ENCODE results near the gene CD276. TPM values are rescaled to one million over a fixed set of nuclear protein-coding genes. Genes with fewer than 3 reads are reported as not detected.

Gene CD276
- total RNA-seq, 1 donor from 2014 or later: 207 TPM

DNA sequence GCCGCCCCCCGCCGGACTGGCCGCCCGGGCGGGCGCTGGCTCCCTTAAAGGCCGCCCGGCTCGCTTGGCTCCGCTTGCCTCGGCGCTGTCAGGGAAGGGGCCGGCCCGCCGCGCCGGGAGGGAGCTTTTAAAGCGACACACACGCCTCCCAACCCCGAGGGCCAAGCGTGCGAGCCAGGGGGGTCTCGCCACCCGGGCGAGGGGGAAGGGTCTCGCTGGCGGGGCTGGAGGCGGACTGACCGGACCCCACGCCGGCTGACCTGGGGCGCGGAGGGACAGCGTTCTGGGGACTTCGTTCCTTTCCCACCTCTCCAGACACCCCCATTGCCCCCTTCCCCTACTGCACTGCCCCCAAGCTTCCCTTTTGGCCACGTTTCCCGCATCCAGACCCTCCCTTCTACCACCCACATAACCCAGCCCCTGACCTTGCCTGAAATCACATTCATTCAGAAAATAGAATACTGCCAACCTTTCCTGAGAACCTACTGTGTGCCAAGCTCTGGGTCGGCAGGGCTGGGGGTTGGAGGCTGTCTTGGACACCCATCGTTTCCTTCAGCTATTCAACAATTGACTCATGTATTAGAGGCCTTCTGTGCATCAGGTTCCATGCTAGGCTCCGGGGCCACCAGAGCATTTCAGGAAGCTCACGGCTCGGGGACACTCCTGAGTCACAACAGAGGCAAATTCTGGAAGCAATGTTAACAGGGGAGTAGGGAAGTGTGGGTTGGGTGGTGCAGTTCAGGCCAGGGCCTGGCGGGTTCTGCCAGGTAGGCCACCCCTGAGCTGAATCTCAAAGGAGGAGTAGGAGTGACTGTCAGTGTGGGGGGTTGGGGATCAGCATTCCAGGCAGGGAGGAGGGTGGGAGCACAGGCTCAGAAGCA is 69.3 kb downstream of the CD276 start, which contains the start of gene INSYN1:
Gene INSYN1 (minus strand): TSS at position 102 of the 881 bp plus-strand sequence. CDS start 2,221 bp downstream, outside the sequence.
- Mint-ChIP-seq H3K9me3 (ENCODE audit: low read depth) (no peaks in the 10 kb centered on the region), H3K4me1 (ENCODE audit: low read depth) (peaks cover 1% of the 10 kb centered on the region), H3K36me3 (ENCODE audit: insufficient read depth) (no peaks in the 10 kb centered on the region), H3K27ac (no peak within 1 kb of the TSS), H3K4me3 (ENCODE audit: low read depth) (peak within 1 kb of the TSS; percentile 67), H3K27me3 (peaks cover 60% of the 10 kb centered on the region)
- peak; percentile 36 for DNase-seq (ENCODE audit: low spot score, unreplicated experiment)
- no peak for TF ChIP-seq CTCF (IDR thresholded peaks at IDR 0.05; ENCODE audit: unreplicated experiment)

DNA sequence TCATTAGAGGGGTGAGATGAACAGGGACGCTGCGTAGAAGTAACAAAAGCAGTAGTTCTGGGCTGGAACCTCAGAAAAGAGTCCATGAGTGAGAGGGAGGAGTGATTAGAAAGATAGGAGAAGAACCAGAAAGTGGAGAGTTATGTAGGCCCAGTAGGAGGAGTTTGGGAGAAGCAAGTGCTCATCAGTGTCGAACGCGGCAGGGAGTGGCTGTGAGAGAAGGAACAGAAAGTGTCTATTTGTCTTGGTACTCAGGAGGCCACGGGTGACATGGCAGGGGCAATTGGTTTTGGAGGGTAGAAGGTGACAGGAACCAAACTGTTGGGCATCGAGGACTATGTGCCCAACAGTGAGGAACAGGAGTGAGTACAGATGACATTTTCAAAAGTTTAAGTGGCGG is 70.3 kb downstream of the CD276 start:
- Mint-ChIP-seq H3K4me1 (ENCODE audit: low read depth) (peaks cover 1% of the 10 kb centered on the region), H3K9me3 (ENCODE audit: low read depth) (no peaks in the 10 kb centered on the region), H3K27me3 (peaks cover 50% of the 10 kb centered on the region), H3K4me3 (ENCODE audit: low read depth) (peak overlapping the region; percentile 0), H3K36me3 (ENCODE audit: insufficient read depth) (no peaks in the 10 kb centered on the region), H3K27ac (no peak overlapping the region)
- no peak for TF ChIP-seq CTCF (IDR thresholded peaks at IDR 0.05; ENCODE audit: unreplicated experiment)
- DNase-seq (ENCODE audit: low spot score, unreplicated experiment): no peak

- no peak for TF ChIP-seq CTCF (IDR thresholded peaks at IDR 0.05; ENCODE audit: unreplicated experiment)
- peaks cover 40% of the 10 kb centered on the region for H3K27me3 Mint-ChIP-seq
- peaks cover 1% of the 10 kb centered on the region for H3K4me1 Mint-ChIP-seq (ENCODE audit: low read depth)
- no peak for DNase-seq (ENCODE audit: low spot score, unreplicated experiment)
- H3K4me3 Mint-ChIP-seq (ENCODE audit: low read depth): no peak overlapping the region
- no peaks in the 10 kb centered on the region for H3K9me3 Mint-ChIP-seq (ENCODE audit: low read depth)
- no peaks in the 10 kb centered on the region for H3K36me3 Mint-ChIP-seq (ENCODE audit: insufficient read depth)
- no peak overlapping the region for H3K27ac Mint-ChIP-seq
Observed at GRCh38 chr15:73755481-73755880, 71.3 kb downstream of the CD276 start.

DNA sequence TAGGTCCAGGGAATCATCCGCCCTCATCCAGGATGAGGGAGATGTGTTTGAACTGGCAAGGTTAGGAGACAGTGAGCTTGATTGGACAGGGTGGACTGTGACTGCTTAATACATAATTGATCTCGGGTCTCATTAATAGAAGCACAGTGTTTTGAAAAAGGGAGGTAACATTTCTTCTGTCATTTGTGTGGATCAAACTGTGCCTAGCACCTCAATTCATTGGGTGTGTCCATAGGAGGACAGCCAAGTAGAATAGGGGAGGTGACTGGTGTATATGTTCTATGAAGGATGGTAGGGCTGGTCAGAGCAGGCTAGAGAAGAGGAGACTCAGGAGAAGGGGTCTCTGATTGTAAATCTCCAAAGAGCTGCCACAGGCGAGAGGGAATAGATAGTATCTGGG is 71.8 kb downstream of the CD276 start:
- Mint-ChIP-seq H3K4me1 (ENCODE audit: low read depth) (peaks cover 1% of the 10 kb centered on the region), H3K27ac (no peak overlapping the region), H3K9me3 (ENCODE audit: low read depth) (no peaks in the 10 kb centered on the region), H3K4me3 (ENCODE audit: low read depth) (no peak overlapping the region), H3K27me3 (peaks cover 35% of the 10 kb centered on the region), H3K36me3 (ENCODE audit: insufficient read depth) (no peaks in the 10 kb centered on the region)
- TF ChIP-seq CTCF (IDR thresholded peaks at IDR 0.05; ENCODE audit: unreplicated experiment): no peak
- no peak for DNase-seq (ENCODE audit: low spot score, unreplicated experiment)

GRCh38 chr15:73756390-73756789 is 72.2 kb downstream of the CD276 start:
- no peaks in the 10 kb centered on the region for H3K9me3 Mint-ChIP-seq (ENCODE audit: low read depth)
- H3K4me3 Mint-ChIP-seq (ENCODE audit: low read depth): no peak overlapping the region
- no peak for DNase-seq (ENCODE audit: low spot score, unreplicated experiment)
- no peak for TF ChIP-seq CTCF (IDR thresholded peaks at IDR 0.05; ENCODE audit: unreplicated experiment)
- H3K4me1 Mint-ChIP-seq (ENCODE audit: low read depth): peaks cover 1% of the 10 kb centered on the region
- peaks cover 32% of the 10 kb centered on the region for H3K27me3 Mint-ChIP-seq
- H3K36me3 Mint-ChIP-seq (ENCODE audit: insufficient read depth): no peaks in the 10 kb centered on the region
- no peak overlapping the region for H3K27ac Mint-ChIP-seq
